Measurements from ENCODE around the gene THSD7B.

GRCh38 chr2:137175246-137175645, 409.9 kb downstream of the THSD7B start:
- no peak for TF ChIP-seq CTCF (conservative IDR thresholded peaks at IDR 0.05; ENCODE audit: low read depth in 2 of 2)
- TF ChIP-seq REST (IDR thresholded peaks at IDR 0.05; ENCODE audit: unreplicated experiment): no peak
- TF ChIP-seq EZH2 (IDR thresholded peaks at IDR 0.05; ENCODE audit: low read depth, unreplicated experiment): no peak
- no peak for TF ChIP-seq POLR2AphosphoS5 (IDR thresholded peaks at IDR 0.05; ENCODE audit: low read depth)
- no peak for TF ChIP-seq CREB1 (CRISPR knock-in tag; IDR thresholded peaks at IDR 0.05; ENCODE audit: low read depth)
- no peak for TF ChIP-seq EZH2phosphoT487 (IDR thresholded peaks at IDR 0.05; ENCODE audit: unreplicated experiment)
- TF ChIP-seq JUNB (IDR thresholded peaks at IDR 0.05; ENCODE audit: unreplicated experiment): no peak
- no peak for TF ChIP-seq ZNF331 (CRISPR knock-in tag; IDR thresholded peaks at IDR 0.05; ENCODE audit: low read depth)
- no peak for TF ChIP-seq STAT1 (IDR thresholded peaks at IDR 0.05; ENCODE audit: unreplicated experiment)
